GM19099 (cell line): ENCODE measurements around the gene MEF2B.

Source experiments
- POLR2A ChIP-seq: IDR thresholded peaks from 3 replicates; pipeline ENCODE4 v1.6.1; 2011; ENCODE audit warnings: low read depth; ENCODE audit not compliant: insufficient read length; ENCODE audit errors: extremely low read depth

The MEF2B gene

GRCh38 chr19:19123386-19123785 lies 46.7 kb downstream of the MEF2B start:
- no peak for TF ChIP-seq POLR2A

GRCh38 chr19:19122902-19123301 lies 47.2 kb downstream of the MEF2B start:
- TF ChIP-seq POLR2A = no peak

DNA sequence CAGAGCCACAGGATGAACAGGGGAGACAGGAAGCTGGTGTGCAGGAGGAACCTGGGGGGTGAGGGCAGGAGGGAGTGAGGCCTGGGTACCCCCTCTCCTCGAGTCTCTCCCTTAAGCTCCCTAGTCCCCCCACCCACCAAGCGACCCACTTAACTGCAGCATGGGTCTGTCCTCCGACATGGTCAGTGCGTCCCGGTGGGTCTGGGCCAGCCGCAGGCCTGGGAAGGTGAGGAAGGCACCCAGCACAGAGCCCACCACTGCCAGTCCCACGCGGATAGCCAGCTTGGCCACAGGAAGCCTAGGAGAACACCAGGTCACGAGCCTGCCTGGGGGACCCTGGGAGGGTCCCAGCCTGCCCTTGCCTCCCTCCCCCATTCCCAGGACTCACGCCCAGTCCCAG lies 48.7 kb downstream of the MEF2B start:
- no peak for TF ChIP-seq POLR2A

- TF ChIP-seq POLR2A = no peak
Measured at GRCh38 chr19:19120308-19121231, 49.5 kb downstream of the MEF2B start.

- TF ChIP-seq POLR2A = no peak
Measured at GRCh38 chr19:19119325-19120237, 50.5 kb downstream of the MEF2B start.

DNA sequence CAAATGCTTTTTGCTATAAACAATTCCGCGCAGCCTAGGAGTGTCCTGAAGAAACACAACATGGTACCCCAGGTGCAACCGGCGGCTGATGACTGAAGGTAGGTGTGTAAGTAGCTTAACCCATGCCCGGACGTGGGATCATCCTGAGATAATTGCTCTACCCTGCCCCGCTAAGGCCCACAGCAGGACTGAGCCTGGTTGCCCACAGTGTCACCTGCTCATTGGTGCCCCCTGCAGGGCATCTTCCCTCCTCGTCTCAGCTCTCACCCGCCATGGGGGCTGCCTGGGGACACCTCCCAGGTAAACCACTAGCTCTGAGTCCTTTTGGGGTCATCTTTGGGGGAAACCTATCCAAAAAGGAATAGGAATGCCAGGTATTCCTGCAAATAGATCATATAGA lies 54.1 kb downstream of the MEF2B start:
- no peak for TF ChIP-seq POLR2A

GRCh38 chr19:19113040-19113626 lies 56.9 kb downstream of the MEF2B start:
- TF ChIP-seq POLR2A = no peak

DNA sequence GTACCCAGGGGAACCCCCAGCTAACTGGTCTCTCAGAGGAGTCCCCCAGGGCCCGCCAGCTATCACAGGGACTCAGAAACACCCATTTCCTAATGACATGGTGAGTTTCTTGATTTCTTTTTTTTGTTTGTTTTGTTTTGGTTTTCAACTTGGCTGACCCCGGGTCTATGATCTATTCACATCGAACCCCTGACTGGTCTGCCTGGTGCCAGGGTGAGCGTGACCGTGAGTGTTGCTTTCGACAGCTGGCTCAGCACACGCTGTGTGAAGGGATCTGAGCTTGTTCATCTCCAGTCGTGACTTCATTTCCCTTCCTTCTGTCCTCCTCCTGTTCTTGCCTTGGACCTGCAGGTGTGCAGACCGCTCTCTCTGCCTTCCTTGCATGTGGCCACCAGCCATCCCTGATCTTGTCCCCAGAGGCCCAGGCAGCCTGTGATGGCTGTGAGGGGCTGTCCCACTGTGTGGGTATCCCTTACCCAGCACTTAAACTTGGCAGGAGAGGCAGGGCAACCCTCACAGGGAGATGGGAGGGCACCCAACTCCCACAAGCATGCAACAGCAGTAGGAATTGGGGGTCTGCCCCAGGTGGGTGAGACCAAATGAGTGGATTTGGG lies 58.0 kb downstream of the MEF2B start:
- TF ChIP-seq POLR2A = no peak

- no peak for TF ChIP-seq POLR2A
Measured at GRCh38 chr19:19111136-19111835, 58.8 kb downstream of the MEF2B start.

GRCh38 chr19:19110410-19111135 lies 59.5 kb downstream of the MEF2B start:
- TF ChIP-seq POLR2A = no peak

GRCh38 chr19:19109601-19110000 lies 60.5 kb downstream of the MEF2B start:
- no peak for TF ChIP-seq POLR2A

DNA sequence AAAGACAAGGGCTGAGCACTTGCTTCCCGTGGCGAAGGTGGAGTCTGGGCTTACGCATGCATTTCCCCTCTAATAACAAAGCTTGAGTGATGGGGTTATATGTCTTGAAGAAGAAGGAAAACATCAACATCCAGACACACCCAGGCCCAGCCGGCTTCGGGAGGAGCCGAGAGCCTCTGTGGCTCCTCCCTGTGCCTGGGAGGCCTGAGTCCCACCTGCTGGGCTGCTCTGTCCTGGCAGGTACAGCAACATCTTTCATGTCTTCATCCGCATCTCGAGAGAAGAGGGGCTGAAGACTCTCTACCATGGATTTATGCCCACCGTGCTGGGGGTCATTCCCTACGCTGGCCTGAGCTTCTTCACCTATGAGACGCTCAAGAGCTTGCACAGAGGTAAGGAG lies 62.4 kb downstream of the MEF2B start:
- no peak for TF ChIP-seq POLR2A

DNA sequence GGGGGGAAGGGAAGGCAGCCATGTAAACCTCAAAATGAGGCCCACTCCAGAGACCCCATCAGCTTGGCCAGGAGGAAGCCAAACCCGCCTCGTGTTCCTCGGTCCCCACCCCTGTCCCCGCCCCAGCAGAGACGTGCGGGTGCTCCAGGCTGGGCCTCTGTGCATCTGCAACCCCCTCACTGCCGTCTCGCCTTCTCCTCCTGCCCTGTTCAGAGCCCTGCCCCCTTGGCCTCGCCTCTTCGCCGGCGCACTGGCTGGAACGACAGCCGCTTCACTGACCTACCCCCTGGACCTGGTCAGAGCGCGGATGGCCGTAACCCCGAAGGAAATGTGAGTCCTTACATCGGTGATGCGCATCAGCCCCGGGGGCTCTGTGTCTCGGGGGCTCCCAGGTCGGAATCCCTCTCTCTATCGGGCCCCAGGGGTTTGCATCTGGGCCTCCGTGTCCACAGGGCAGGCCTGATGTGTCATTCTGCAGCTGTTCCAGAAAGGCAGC lies 64.0 kb downstream of the MEF2B start:
- no peak for TF ChIP-seq POLR2A
